T-cell (primary cell): ENCODE measurements around the gene RAPGEF1. TPM values are rescaled to one million over a fixed set of nuclear protein-coding genes. Genes with fewer than 3 reads are reported as not detected.

Experiments used
- ATAC-seq, 4 experiments: fragments of 200-7000 bp in 3 of 4; fragments of 150-1000 bp in 1 of 4; cut with Tn5 transposase; replicated peaks in 1 of 4; 1 replicate in 3 of 4; 2 replicates in 1 of 4; pipeline ENCODE4 v1.10.0; 2021; ENCODE audit warnings: moderate library complexity in 3 of 4, mild to moderate bottlenecking in 2 of 4, moderate number of reproducible peaks in 1 of 4
- CTCF ChIA-PET, 2 donors: fragments of 300-600 bp; sonication (Branson Sonifier 250); formaldehyde crosslinking; loops; one replicate each; lab custom pipeline; 2022; ENCODE audit warnings: antibody characterized with exemption in 2 of 2; lab: Charles Lee
- POLR2A ChIA-PET, 2 donors: fragments of 300-600 bp; sonication (Branson Sonifier 250); formaldehyde crosslinking; loops; one replicate each; lab custom pipeline; 2022; ENCODE audit warnings: antibody characterized with exemption in 2 of 2; lab: Charles Lee
- DNase-seq, 35 experiments: peaks; one replicate each; pipeline versions ENCODE4 v3.0.0 to v3.0.0-alpha.2; 2013 to 2023
- H3K27ac ChIP-seq: one replicate; pipeline ENCODE4 v1.5.1; 2013; ENCODE audit warnings: low read length
- H3K27me3 ChIP-seq, 2 experiments: replicated peaks in 1 of 2; 1 replicate in 1 of 2; 2 replicates in 1 of 2; pipeline versions ENCODE4 v1.6.1 to v1.7.0; 2013; ENCODE audit warnings: low read length in 1 of 2, mixed read lengths in 1 of 2; ENCODE audit not compliant: control insufficient read depth in 2 of 2, insufficient read depth in 2 of 2; ENCODE audit errors: extremely low read depth in 1 of 2
- H3K36me3 ChIP-seq, 2 donors: 1 replicate in 1 of 2; 2 replicates in 1 of 2; pipeline versions ENCODE4 v1.6.1 to v1.7.0; 2013; ENCODE audit warnings: low read length in 1 of 2; ENCODE audit not compliant: control insufficient read depth in 2 of 2, insufficient read depth in 1 of 2; ENCODE audit errors: extremely low read depth in 1 of 2
- H3K4me1 ChIP-seq, 2 experiments: 1 replicate in 1 of 2; 2 replicates in 1 of 2; pipeline versions ENCODE4 v1.6.1 to v1.7.0; 2013; ENCODE audit warnings: low read length in 2 of 2, mixed read lengths in 1 of 2; ENCODE audit not compliant: insufficient read depth in 2 of 2, control insufficient read depth in 1 of 2; ENCODE audit errors: extremely low read depth in 1 of 2
- H3K4me3 ChIP-seq, 2 donors: 1 replicate in 1 of 2; 2 replicates in 1 of 2; pipeline versions ENCODE4 v1.5.1 to v1.7.0; 2013; ENCODE audit warnings: mild to moderate bottlenecking in 2 of 2, low read length in 1 of 2, moderate library complexity in 1 of 2; ENCODE audit not compliant: control insufficient read depth in 1 of 2; ENCODE audit errors: extremely low read depth in 1 of 2
- H3K9me3 ChIP-seq: 2 replicates; pipeline ENCODE4 v1.7.0; 2013
- H3K27ac Mint-ChIP-seq, 2 donors: one replicate each; pipeline ENCODE4 v1.8.0; 2020 to 2021; ENCODE audit warnings: mild to moderate bottlenecking in 2 of 2, mixed read lengths in 2 of 2
- H3K27me3 Mint-ChIP-seq, 2 donors: one replicate each; pipeline ENCODE4 v1.8.0; 2021 to 2022; ENCODE audit warnings: mixed read lengths in 2 of 2
- H3K36me3 Mint-ChIP-seq: one replicate; pipeline ENCODE4 v1.8.0; 2021; ENCODE audit warnings: mixed read lengths
- H3K4me1 Mint-ChIP-seq, 3 donors: one replicate each; pipeline ENCODE4 v1.8.0; 2020 to 2022; ENCODE audit warnings: mixed read lengths in 3 of 3, mild to moderate bottlenecking in 1 of 3
- H3K4me3 Mint-ChIP-seq, 3 donors: one replicate each; pipeline ENCODE4 v1.8.0; 2020 to 2022; ENCODE audit warnings: mild to moderate bottlenecking in 3 of 3, mixed read lengths in 3 of 3, moderate library complexity in 3 of 3
- H3K9me3 Mint-ChIP-seq, 3 donors: one replicate each; pipeline ENCODE4 v1.8.0; 2020 to 2022; ENCODE audit warnings: mixed read lengths in 3 of 3
- WGBS: methylation state at CpG from one replicate; pipeline ENCODE4 v1.1.5; 2013; ENCODE audit warnings: missing lambda C conversion rate; ENCODE audit not compliant: insufficient coverage; 5-methylcytosine and 5-hydroxymethylcytosine counted together
- total RNA-seq, 35 experiments: library from RNA in 6 of 35; stranded (reverse) in 6 of 35; fragments of 120-200 nt in 1 of 35; gene quantifications; one replicate each; pipeline versions ENCODE4 v1.2.1 to v1.2.4 and lab custom pipeline; 2013 to 2026

The RAPGEF1 gene
- total RNA-seq, 5 donors from 2014 or later (not counting 1 experiment from before 2014, with no cell fraction given), result 97.9 to 167 (median 139) TPM

DNA sequence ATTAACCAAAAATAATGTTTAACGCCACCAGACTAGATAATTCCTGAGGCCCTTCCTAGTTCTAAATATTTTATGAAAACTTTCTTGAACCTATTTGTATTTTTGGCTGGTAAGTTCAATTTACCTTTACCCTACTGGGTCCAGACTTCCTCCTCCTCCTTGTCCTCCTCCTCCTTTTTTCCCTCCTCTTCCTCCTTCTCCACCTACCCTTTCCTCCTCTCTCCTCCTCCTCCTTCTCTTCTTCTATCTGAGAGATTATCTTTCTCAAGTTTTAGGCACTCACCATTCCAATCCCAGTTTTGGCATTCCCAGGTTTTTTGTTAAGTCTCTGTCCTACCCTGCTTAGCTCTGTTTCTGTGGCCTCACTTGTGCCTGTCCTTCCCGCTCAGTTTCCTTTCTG lies 24.7 kb upstream of the RAPGEF1 start:
- Histone ChIP-seq H3K4me3 (no peak overlapping the region), H3K9me3 (no peaks in the 10 kb centered on the region), H3K36me3 (no peaks in the 10 kb centered on the region), H3K4me1 (peaks cover 0 to 8% of the 10 kb centered on the region in 2 experiments), H3K27ac (no peak overlapping the region), H3K27me3 (peaks cover 0 to 19% of the 10 kb centered on the region in 2 experiments)
- Mint-ChIP-seq H3K27ac (no peak overlapping the region), H3K27me3 (peaks cover 4 to 11% of the 10 kb centered on the region in 2 donors), H3K4me1 (no peaks in the 10 kb centered on the region), H3K9me3 (no peaks in the 10 kb centered on the region), H3K36me3 (no peaks in the 10 kb centered on the region), H3K4me3 (no peak overlapping the region)
- ChIA-PET CTCF (interaction anchor here in 1 of 2 donors (0.5 kb wide), 1 partner anchor 568 kb away, joined by 4 read pairs; no protein-coding TSS in a partner anchor), POLR2A (no interaction called here)
- no peak for DNase-seq
- WGBS, result 83% methylated on average over 1 of the region's 2 CpGs
- ATAC-seq, result no peak

DNA sequence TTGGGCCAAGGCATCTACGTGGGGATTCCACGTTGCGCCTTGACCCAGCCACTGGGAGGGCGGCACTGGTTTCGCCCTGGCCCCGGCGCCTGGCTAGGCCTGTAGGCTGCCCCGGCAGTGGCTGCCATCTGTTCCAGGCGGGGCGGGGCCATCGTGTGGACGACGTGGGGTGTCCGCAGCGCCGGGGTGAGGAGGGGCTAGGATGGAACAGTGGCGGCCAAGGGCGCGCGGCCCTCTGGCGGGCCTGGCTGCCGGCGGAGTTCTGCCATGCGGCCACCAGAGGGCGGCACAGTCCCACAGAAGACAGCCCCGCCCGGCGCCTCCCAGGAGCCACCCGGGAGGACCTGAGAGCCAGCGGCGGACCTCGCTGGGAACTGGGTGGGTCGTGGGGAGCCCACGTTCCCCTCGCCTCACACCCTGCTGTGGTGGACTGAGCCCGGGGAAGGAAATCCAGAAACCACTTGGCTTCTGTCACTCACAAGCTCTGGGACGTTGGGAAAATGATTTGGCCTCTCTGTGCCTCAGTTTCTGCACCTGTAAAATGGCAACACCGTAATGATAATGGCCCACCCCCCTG lies 22.6 kb upstream of the RAPGEF1 start:
- Histone ChIP-seq H3K4me1 (peaks cover 0 to 8% of the 10 kb centered on the region in 2 experiments), H3K9me3 (no peaks in the 10 kb centered on the region), H3K36me3 (no peaks in the 10 kb centered on the region), H3K27ac (no peak overlapping the region), H3K4me3 (no peak overlapping the region), H3K27me3 (peaks cover 0 to 19% of the 10 kb centered on the region in 2 experiments)
- WGBS, result 17% methylated on average over 30 of the region's 38 CpGs
- Mint-ChIP-seq H3K27me3 (peaks cover 8% of the 10 kb centered on the region in 2 donors), H3K4me1 (no peaks in the 10 kb centered on the region), H3K4me3 (no peak overlapping the region), H3K36me3 (no peaks in the 10 kb centered on the region), H3K27ac (no peak overlapping the region), H3K9me3 (no peaks in the 10 kb centered on the region)
- DNase-seq (peak; percentile 27 to 86 (median 66)), ATAC-seq (peak; percentile 90 to 99 (median 94))
- ChIA-PET POLR2A (no interaction called here), CTCF (interaction anchor here (0.6 to 1.4 kb wide), 6 partner anchors 32 to 1557 kb away, joined by 3 to 7 read pairs (median 4); no protein-coding TSS in a partner anchor)

DNA sequence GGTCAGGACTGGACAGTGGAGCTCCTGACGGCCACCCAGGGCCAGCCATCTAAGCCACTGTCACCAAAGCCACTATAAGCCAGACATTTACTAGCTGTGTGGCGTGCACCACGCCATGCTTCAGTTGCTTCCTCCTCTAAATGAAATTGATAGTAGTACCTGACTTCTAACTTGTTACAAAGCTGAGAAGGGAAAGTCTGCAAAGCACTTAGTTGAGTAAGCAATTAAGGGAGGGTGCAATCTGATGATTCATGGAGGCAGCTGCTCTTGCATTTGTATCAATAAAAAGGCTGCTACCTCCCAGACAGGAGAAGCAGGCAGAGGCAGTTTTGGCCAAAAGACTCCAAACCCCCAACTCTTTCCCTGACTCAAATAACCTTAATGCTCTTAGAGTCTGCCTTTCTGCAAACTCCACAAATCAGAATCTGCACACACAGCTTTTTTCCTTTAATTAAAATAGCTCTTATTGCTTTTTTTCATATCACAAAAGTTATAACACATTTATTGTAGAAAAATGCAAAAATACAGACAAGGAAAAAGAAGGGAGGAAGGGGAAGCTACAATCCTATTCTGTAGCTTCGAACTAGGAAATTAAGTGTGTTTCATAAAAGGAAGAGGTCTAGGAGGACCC lies 19.3 kb upstream of the RAPGEF1 start:
- H3K4me1 ChIP-seq, result peaks cover 0 to 21% of the 10 kb centered on the region in 2 experiments
- H3K27ac ChIP-seq, result no peak overlapping the region
- H3K36me3 ChIP-seq, result no peaks in the 10 kb centered on the region
- no peak overlapping the region for H3K4me3 ChIP-seq
- no CpG with 5 or more reads among the region's 4 CpGs for WGBS
- H3K36me3 Mint-ChIP-seq, result no peaks in the 10 kb centered on the region
- POLR2A ChIA-PET, result no interaction called here
- CTCF ChIA-PET, result interaction anchor here (0.6 to 1.5 kb wide), 6 partner anchors 14 to 1465 kb away, joined by 3 to 7 read pairs (median 3); no protein-coding TSS in a partner anchor
- ATAC-seq (no peak), DNase-seq (no peak)
- H3K27ac Mint-ChIP-seq, result no peak overlapping the region
- H3K4me1 Mint-ChIP-seq, result peaks cover 4 to 7% (median 5%) of the 10 kb centered on the region in 3 donors
- no peaks in the 10 kb centered on the region for H3K9me3 ChIP-seq
- H3K27me3 Mint-ChIP-seq, result peaks cover 0 to 4% of the 10 kb centered on the region in 2 donors
- H3K9me3 Mint-ChIP-seq, result no peaks in the 10 kb centered on the region
- peaks cover 0 to 37% of the 10 kb centered on the region in 2 experiments for H3K27me3 ChIP-seq
- no peak overlapping the region for H3K4me3 Mint-ChIP-seq

DNA sequence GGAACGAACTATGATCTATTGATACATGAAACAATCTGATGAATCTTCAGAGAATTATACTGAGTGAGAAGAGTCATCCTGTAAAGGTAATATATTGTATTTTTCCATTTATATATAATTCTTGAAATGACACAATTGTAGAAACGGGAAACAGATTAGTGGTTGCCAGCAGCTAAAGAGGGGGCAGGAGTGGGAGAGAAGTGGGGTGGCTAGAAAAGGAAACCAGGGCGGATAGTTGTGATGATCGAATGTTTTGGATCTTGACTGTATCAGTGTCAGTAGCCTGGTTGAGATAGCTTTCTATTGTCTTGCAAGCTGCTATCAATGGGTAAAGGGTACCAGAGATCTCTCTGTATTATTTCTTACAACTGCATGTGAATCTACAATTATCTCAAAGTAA lies 17.7 kb upstream of the RAPGEF1 start:
- Histone ChIP-seq H3K27me3 (peaks cover 0 to 35% of the 10 kb centered on the region in 2 experiments), H3K4me3 (no peak overlapping the region), H3K4me1 (peaks cover 0 to 19% of the 10 kb centered on the region in 2 experiments), H3K27ac (no peak overlapping the region), H3K36me3 (no peaks in the 10 kb centered on the region), H3K9me3 (no peaks in the 10 kb centered on the region)
- H3K27me3 Mint-ChIP-seq, result peaks cover 0 to 4% of the 10 kb centered on the region in 2 donors
- DNase-seq (no peak), ATAC-seq (no peak)
- no peak overlapping the region for H3K27ac Mint-ChIP-seq
- no peak overlapping the region for H3K4me3 Mint-ChIP-seq
- CTCF ChIA-PET, result interaction anchor here (0.6 to 1.6 kb wide), 10 partner anchors 13 to 591 kb away, joined by 3 to 9 read pairs (median 4); no protein-coding TSS in a partner anchor
- H3K9me3 Mint-ChIP-seq, result no peaks in the 10 kb centered on the region
- H3K36me3 Mint-ChIP-seq, result no peaks in the 10 kb centered on the region
- H3K4me1 Mint-ChIP-seq, result peaks cover 4 to 7% (median 5%) of the 10 kb centered on the region in 3 donors
- POLR2A ChIA-PET, result interaction anchor here (0.6 kb wide), 2 partner anchors 101 to 156 kb away, joined by 3 to 5 read pairs; no protein-coding TSS in a partner anchor
- WGBS, result no CpG with 5 or more reads among the region's 4 CpGs

DNA sequence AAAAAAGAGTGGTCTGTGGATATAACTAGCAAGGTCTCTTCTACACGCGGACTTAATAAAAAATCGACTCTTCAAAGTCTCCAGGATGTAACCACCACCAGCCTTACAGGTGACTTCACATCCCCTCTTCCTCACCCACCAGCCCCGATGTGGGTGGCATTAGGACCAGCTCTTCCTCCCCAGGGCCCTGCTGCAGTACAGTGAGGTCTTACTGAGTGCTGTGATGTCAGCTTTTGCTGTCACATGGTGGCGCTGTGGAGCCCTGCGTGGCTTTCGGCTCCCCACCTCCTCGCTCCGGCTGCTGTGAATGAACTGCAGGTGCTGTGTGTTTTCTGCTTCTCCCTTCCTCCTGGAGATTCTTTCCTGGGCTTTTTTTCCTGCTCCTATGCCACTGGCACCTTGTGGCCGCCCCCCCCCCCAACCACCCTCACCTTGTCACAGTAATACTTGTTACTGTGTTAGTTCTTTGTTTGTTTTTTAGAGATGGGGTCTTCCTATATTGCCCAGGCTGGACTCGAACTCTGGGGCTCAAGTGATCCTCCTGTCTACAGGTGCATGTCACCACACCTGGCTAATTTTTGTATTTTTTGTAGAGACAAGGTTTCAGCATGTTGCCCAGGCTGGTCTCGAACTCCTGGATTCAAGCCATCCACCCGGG lies 15.8 kb upstream of the RAPGEF1 start:
- POLR2A ChIA-PET, result interaction anchor here (0.6 to 0.7 kb wide), 2 partner anchors 324 to 519 kb away, joined by 4 to 15 read pairs; partner anchors contain the start of gene MED27 (in 1 of the 2)
- 26% methylated on average over 10 of the region's 13 CpGs for WGBS
- no peak overlapping the region for H3K4me3 Mint-ChIP-seq

DNA sequence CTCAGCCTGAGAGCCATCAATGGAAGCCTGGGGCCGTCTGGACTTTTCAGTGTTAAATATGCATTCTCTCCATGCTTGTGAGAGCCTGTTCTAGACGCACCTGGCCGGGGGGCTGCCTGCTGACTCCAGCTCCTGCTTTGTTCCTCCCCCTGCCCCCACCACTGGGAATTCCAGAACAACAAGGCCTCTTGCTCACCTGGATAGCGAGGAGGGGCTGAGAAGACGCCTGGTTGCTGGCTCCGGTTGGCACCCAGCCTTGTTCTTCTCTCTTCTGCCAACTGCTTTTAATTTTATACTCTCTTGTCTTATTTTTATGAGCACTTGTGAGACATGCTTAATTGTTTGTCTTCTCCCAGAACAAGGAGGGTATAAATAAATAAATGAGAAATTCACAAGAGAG lies 15.0 kb upstream of the RAPGEF1 start:
- Histone ChIP-seq H3K4me1 (peaks cover 0 to 13% of the 10 kb centered on the region in 2 experiments), H3K36me3 (no peaks in the 10 kb centered on the region), H3K27me3 (peaks cover 0 to 24% of the 10 kb centered on the region in 2 experiments), H3K4me3 (no peak overlapping the region), H3K27ac (no peak overlapping the region), H3K9me3 (no peaks in the 10 kb centered on the region)
- H3K27ac Mint-ChIP-seq, result no peak overlapping the region
- H3K36me3 Mint-ChIP-seq, result no peaks in the 10 kb centered on the region
- H3K9me3 Mint-ChIP-seq, result no peaks in the 10 kb centered on the region
- ChIA-PET POLR2A (interaction anchor here in 1 of 2 donors (0.6 kb wide), 1 partner anchor 325 kb away, joined by 15 read pairs; the partner anchor contains the start of gene MED27), CTCF (no interaction called here)
- 67% methylated on average over 3 of the region's 6 CpGs for WGBS
- ATAC-seq (no peak), DNase-seq (no peak)
- H3K4me3 Mint-ChIP-seq, result no peak overlapping the region
- H3K4me1 Mint-ChIP-seq, result peaks cover 4 to 7% (median 5%) of the 10 kb centered on the region in 3 donors
- H3K27me3 Mint-ChIP-seq, result peaks cover 0 to 4% of the 10 kb centered on the region in 2 donors

More for the DNA sequence above, 15.8 kb upstream of the RAPGEF1 start:
- H3K4me1 ChIP-seq, result peaks cover 0 to 13% of the 10 kb centered on the region in 2 experiments
- CTCF ChIA-PET, result interaction anchor here in 1 of 2 donors (0.7 to 1.3 kb wide), 6 partner anchors 23 to 513 kb away, joined by 3 to 7 read pairs (median 4); no protein-coding TSS in a partner anchor
- Mint-ChIP-seq H3K4me1 (peaks cover 4 to 7% (median 5%) of the 10 kb centered on the region in 3 donors), H3K36me3 (no peaks in the 10 kb centered on the region), H3K27me3 (peaks cover 0 to 4% of the 10 kb centered on the region in 2 donors), H3K27ac (peak overlapping the region; percentile 42 to 62), H3K9me3 (no peaks in the 10 kb centered on the region)
- no peak overlapping the region for H3K27ac ChIP-seq
- H3K27me3 ChIP-seq, result peaks cover 0 to 27% of the 10 kb centered on the region in 2 experiments
- H3K9me3 ChIP-seq, result no peaks in the 10 kb centered on the region
- no peaks in the 10 kb centered on the region for H3K36me3 ChIP-seq
- peak; percentile 99 to 100 (median 100) for ATAC-seq
- H3K4me3 ChIP-seq, result no peak overlapping the region
- DNase-seq, result peak; percentile 66 to 93 (median 84)
